ENCODE measurements around the gene ENHO.

ENHO gene

DNA sequence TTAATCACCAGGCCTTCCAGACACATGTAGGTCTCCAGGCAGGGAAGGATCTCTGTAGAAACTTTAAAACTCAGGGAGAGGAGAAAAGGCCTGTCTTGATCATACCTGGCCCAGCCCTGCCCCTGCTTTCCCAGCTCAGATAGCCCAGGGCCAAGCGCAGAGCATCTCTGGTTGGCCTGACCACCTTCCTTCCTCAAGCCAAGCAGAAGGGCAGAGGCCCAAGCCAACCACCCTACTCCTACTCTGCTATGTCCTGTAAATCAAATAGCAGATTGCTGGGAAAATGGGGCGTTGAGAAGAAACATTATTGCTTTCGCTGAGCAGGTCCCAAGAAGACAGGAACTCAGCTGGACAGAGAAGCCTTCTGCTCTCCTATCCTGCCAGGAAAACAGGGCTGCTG lies 14.3 kb downstream of the ENHO start:
- in situ Hi-C loops (cut with MboI; ENCODE audit: low sequenced_read_pairs), result loop anchor here (5.0 kb wide), 1 partner anchor 106 kb away; no protein-coding TSS in a partner anchor

DNA sequence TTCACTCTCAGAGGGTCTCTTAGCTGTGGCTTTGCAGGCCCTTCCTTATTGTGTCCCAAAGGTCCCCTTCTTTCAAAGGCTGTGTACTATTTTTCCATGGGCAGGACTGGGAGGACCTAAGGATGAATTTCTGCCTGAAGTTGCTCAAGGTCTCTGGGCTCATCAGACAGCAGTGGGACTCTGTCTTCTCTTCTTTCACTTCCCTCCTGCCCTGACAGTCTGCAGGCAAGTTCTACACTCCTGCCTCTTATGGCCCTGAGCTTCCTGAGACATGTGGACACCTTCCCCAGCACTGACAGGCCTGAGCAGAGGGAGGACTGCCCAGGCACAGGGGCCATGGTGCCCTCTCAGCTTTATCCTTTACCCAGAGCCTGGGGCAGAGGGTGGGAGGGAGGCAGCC lies 14.8 kb downstream of the ENHO start:
- in situ Hi-C loops (cut with MboI; ENCODE audit: low sequenced_read_pairs), result loop anchor here (5.0 kb wide), 1 partner anchor 106 kb away; no protein-coding TSS in a partner anchor

DNA sequence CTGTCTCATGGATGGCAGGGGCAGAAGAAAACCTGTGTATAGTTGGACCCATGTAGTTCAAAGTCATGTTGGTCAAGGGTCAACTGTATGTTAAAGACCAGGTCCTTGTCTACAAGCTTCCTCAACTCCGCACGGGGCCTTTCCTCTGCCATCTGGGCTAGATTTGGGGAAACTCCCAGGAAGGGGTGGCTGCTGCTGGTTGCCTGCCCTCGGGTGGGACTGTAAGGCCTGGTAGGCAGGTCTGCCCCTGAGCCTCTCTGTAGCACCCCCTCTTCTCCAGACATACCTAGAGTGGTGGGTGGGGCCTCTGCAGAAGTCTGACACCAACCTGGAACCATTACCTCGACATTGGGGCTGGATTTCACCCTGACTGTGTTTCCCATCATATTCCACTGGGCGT lies 15.2 kb downstream of the ENHO start:
- in situ Hi-C loops (cut with MboI; ENCODE audit: low sequenced_read_pairs), result loop anchor here (5.0 kb wide), 1 partner anchor 105 kb away; no protein-coding TSS in a partner anchor

DNA sequence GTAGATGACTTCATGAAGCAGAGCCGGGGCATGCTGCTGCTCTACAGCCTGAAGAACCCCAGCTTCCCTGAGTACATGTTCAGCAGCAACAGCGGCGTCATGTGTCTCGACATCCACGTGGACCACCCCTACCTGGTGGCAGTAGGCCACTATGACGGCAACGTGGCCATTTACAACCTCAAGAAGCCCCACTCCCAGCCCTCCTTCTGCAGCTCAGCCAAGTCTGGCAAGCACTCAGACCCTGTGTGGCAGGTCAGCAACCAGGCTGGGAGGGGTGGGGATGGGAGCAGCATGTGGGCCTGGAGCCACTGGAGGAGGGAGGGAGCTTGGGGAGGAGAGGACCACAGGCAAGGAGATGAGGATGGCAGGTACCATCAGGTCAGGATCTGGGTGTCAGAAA lies 16.2 kb downstream of the ENHO start:
- in situ Hi-C loops (cut with MboI; ENCODE audit: low sequenced_read_pairs), result loop anchor here (5.0 kb wide), 1 partner anchor 104 kb away; no protein-coding TSS in a partner anchor

DNA sequence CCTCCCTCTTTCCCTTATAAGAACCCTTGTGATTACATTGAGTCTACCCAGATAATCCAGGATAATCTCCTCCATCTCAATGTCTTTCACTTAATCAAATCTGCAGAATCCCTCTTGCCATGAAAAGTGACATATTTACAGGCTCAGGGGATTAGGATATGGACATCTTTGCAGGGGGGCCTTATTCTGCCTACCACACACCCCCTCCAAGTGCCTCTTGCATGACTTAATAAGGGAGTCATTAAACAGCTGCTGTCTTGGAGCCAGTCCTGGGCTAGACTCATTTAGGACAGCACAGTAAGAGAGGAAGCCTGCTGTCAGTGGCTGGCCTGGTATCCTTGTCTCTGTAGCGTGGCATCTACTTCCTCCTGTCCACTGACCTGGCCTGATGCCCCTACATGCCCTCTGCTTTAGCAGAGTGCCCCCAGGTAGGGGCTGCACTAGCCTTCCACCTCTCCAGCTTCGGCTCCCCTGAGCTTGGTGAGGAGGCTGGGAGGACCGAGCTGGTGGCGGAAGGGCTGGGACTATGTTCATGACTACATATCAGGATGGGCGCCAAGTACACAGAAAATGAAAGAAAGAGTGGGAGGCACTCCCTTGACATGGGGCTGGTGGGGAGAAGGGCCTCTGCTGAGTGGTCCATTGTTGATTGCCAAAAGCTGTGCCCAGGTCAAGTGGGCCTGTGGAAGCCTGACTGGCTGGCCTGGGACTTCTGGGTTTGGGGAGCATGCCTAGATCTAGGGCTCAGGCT lies 17.2 kb downstream of the ENHO start:
- in situ Hi-C loops (cut with MboI; ENCODE audit: low sequenced_read_pairs), result loop anchor here (5.0 kb wide), 1 partner anchor 103 kb away; no protein-coding TSS in a partner anchor

DNA sequence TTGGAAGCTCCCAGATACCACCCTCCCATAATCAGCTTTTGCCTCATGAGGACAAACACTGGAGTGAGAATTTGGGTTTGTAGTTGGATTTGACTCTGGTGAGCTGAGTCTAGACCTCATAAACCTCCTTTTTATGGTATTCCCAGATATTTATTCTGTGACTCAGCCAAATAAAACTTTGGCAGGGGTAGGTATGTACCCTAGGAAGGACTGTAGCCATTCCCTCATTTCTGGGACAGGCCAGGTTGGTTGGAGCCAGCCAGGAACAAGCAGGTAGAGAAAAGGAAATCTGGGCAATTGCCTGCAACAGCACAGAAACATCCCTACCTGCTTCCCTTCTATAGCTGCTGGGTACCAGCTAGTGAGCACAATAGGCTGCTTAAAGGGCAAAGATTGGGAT lies 19.4 kb downstream of the ENHO start:
- in situ Hi-C loops (cut with MboI; ENCODE audit: low sequenced_read_pairs), result no loop called here

DNA sequence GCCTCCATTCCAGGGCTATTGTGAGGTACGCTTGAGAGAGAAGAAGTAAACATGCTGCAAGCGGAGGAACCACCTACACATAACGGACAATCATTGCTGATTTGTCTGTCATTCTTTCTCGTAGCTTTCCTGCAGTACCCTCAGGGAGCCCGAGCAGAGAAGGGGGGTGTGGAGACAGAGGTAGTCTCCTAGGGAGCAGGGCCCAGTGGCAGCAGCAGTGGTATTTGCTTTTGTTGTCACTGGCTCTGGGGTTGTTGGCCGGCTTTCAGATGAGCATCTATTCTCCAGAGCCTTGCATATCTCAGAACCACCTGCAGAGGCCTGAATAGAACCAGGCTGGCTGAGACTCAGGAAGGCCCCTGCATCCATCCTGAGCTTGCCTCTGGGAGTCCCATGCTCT lies 19.9 kb downstream of the ENHO start:
- in situ Hi-C loops (cut with MboI; ENCODE audit: low sequenced_read_pairs), result no loop called here

DNA sequence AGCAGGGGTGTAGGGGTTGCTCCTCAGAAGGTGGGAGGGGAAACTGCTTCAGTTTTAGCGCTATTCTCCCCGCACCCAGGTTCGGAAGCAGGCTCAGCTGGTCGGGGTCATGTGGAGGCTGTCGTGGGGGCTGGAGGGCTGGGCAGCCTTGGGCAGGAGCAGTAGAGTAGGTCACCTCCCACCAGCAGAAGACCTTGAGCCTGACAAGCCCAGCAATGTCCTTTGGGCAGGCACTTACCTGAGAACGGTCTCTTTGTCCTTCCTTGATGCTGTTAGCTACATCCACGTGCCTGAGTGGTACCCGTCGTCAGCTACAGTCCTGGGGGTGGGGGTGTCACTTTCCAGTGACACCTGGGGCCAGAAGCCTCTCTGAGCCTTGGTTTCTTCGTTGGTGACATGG lies 20.3 kb downstream of the ENHO start:
- in situ Hi-C loops (cut with MboI; ENCODE audit: low sequenced_read_pairs), result no loop called here

DNA sequence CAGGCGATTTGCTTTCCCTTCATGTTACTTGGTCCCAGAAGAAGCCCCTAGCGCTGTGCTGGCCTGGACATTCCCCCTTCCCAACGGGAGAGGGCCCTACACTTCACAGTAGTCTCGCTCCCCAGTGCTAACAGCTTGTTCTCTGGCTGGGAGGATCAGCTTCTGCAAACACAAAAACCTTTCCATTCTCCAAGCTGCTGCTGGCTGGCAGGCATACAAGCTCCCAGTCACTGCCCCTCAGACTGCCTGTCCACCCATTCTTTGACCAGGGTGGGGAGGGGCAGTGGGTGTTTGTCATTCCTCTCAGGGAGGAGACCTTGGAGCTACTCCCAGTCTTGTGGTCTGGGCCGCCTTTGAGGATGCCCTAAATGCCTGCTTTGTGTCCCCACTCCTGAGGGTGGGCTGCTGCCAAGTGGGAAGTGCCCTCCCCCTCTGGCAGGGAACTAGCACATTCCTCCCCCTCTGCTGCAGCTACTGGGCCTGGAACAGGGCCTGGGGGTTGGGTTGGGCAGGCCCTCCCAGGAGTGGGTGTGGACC lies 20.8 kb downstream of the ENHO start:
- in situ Hi-C loops (cut with MboI; ENCODE audit: low sequenced_read_pairs), result no loop called here

DNA sequence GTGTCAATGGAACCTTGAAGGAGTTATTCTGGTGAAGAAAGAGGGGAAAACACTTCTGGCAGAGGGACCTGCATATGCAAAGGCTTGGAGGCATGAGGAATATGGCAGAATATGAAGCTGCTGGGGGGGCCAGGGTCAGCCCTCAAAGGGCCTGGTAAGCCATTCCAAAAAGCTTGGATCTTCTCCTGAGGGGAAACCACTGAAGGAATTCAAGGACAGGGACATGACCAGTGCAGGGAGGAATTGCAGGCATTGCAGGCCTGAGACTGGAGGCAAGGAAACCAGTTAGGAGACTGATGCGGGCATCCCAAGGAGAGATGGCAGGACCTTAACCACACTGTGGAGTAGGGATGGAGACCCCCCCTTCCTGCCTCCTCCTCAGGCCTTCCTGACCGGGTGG lies 21.4 kb downstream of the ENHO start:
- in situ Hi-C loops (cut with MboI; ENCODE audit: low sequenced_read_pairs), result no loop called here

DNA sequence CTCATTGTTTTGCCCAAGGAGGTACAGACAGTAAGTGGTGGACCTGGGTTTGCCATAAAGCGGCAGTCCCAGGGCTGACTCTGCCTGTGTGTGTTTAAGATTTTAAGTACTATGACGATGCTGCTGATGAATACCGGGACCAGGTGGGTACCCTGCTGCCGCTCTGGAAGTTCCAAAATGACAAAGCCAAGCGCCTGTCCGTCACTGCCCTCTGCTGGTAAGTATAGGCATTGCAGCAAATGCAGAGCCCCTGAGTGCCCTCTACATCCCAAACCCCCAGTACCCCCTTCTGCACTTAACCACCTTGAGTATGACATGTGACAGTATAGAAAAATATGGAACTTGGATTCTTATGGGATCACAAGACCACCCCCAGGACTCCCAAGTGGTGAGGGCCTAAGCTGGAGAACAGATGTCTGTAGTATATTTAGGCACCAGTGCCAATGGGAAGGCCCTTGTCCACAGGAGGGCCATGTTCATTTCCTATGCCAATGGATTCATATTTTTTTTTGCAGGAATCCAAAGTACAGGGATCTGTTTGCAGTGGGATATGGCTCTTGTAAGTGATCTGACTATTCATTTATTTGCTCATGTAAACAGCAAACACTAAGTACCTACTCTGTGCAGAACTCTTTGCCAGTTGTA lies 22.0 kb downstream of the ENHO start:
- in situ Hi-C loops (cut with MboI; ENCODE audit: low sequenced_read_pairs), result no loop called here

DNA sequence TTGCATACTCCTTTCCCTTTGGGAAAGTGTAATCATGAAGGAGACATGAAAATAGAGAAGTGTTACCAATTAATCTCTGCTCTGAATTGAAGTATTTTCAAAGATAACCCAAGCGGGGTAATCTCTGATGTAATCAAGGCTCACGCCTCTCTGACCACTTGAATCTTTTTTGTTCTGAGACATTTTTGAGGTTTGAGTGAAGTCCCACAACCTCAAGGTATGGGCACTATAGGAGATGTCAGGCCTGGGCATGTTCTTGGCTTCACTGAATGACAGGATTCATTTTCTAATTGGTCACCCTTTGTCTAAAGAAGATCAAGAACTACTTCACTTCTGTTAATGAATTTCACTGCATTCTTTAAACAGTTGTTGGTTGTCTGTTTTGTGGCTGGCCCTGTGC lies 23.7 kb downstream of the ENHO start:
- in situ Hi-C loops (cut with MboI; ENCODE audit: low sequenced_read_pairs), result no loop called here

DNA sequence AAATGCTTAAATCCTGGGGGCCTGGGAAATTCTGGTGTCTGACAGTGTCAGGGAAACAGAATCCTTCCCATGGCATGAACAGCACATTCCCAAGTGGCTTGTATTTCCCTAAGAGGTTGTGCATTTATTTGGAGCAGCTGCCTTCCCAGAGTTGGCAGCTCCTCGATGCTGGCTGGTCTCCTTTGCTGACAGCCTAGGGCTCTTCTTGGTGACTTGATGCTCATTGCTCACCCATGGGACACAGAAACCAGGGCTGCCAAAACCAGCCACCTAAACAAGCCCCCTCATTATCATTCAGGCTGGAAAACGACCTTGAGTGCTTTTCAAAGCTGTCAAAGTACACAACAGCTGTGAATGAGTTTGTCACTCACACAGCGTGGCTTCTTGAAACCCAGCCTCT lies 24.2 kb downstream of the ENHO start:
- in situ Hi-C loops (cut with MboI; ENCODE audit: low sequenced_read_pairs), result no loop called here

DNA sequence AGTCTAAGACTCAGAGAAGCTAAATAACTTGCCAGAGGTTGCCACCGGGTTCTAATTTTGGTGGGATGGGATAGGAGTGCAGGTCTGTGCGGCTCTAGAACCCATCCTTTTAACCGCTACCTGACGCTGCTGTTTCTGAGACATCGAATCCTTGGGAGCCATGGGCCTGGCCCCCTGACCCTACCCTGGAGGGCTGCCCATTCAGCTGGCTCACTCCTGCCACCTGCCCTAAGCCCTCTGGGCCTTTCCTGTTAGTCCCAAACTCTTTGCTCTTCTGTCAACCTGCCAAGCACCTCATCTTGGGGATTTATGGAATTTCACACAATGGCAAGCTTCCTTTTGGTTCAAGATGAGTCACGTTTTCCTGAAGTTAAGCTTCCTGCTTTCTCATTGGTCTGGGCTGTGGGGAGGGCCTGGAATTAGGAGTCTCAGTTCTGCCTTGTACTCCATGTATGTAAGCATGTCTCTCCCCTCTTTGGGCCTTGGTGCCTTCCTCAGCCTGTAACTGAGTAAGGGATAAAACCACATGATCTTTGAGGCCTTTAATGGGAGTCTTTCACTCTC lies 26.6 kb downstream of the ENHO start:
- in situ Hi-C loops (cut with MboI; ENCODE audit: low sequenced_read_pairs), result no loop called here

DNA sequence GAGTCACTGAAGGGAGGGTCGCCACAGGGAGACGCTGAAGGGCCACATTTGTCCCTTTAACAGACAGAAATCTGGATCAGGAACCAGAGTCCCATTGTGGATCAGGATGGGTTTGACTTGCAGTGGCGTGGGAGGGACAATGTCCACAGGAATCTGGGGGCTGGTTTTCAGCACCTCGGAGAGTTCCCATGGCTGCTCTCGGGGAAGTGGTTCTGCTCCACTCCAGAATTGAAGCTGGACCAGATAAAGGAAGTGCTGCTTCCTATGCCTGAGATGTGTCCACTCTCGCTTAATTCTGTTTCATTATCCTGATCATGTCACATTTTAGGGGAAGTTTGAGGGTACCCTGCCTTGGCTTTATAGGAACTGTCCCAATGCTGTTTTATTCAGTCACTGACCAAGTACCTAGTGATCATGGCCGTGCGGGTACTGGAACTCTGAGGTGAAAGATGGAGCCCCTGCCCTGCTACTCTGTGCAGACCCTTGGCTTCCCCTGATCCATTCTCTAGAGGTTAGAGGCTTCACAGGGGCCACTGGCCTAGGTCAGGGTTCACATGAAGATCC lies 28.7 kb downstream of the ENHO start:
- in situ Hi-C loops (cut with MboI; ENCODE audit: low sequenced_read_pairs), result no loop called here

DNA sequence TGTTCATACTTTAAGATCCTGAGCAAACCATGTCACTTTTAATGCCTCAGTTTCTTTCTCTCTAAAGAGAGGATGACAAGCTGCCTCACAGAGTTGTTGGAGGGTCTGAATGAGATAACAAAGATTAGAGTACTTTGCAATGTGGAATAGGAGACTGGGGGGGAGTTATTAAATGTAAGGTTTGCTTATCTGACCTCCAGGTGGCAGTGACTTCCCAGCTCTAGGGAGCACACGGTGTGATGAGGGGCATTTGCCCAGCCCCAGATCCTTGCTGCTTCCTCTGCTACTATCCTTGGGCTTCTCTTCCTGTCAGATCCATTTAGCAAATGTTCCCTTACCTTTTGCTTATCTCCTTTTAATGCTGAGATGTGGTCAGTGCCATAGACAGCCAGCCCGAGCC lies 30.7 kb downstream of the ENHO start:
- in situ Hi-C loops (cut with MboI; ENCODE audit: low sequenced_read_pairs), result no loop called here

DNA sequence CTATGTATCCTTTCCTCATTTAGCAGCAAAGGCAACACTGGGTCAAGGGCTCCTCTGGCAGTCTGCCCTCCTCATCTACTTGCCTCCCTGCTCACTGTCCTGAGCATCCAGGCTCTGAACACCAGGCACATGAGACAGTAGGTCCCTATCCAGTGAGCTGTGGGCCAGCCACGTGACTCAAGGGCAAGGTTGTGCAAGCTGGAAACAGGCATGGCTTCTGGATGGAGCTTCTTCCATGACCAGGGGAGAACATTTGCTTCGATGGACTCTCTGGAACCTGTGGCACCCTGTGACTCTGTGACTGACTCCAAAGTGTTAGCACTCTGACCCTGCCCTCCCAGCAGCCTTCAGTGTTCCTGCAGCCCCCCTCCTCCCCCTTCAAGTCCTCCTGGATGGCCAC lies 31.2 kb downstream of the ENHO start:
- in situ Hi-C loops (cut with MboI; ENCODE audit: low sequenced_read_pairs), result no loop called here

DNA sequence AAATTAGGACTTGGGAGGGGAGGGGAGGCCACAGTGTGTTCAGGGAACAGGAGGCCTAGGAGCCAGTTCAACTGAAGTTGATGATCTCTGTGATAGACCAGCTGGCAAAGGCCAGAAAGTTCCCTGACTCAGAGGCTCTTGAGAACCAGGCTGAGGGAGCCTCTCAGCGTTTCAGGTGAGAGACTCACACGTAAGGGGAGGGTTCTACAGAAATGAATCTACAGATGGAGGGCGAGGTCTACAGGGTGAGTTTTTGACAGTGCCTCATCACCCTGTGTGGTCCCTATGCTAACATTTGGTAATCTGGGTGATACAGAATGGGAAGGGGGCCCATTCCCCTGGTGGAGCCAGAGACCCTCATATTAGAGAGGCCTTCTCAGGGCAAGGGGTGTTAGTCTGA lies 32.0 kb downstream of the ENHO start:
- in situ Hi-C loops (cut with MboI; ENCODE audit: low sequenced_read_pairs), result no loop called here

DNA sequence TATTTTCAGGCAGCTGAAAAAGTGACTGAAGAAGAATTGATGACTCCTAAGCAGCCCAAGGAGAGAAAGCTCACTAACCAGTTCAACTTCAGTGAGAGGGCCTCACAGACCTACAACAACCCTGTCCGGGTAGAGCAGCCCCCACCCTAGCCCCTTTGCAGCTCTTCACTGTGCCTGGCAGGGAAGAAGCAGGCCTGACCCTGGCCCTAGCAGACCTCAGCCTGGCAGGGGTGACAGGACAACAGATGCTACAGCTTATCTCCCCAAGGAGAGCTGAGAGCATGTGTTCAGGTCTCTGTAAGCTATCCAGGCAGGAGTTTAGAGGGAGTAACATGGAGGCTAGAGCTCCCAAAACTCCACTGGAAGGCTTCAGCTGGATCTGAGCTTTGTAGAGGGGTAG lies 32.4 kb downstream of the ENHO start:
- in situ Hi-C loops (cut with MboI; ENCODE audit: low sequenced_read_pairs), result no loop called here

DNA sequence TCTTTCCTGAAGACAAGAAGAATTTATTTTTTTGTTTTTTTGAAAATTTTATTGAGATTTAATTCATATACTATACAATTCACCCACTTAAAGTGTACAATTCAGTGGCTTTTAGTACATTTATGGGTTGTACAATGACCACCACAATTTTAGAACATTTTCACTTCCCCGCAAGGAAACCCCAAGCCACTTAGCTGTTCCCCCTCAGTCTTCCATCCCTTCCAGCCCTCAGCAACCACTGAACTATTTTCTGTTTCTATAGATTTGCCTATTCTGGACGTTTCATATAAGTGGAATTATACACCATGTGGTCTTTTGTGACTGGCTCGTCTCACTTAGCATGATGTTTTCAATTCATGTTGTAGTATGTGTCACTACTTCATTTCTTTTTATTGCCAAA lies 36.2 kb downstream of the ENHO start:
- in situ Hi-C loops (cut with MboI; ENCODE audit: low sequenced_read_pairs), result no loop called here

DNA sequence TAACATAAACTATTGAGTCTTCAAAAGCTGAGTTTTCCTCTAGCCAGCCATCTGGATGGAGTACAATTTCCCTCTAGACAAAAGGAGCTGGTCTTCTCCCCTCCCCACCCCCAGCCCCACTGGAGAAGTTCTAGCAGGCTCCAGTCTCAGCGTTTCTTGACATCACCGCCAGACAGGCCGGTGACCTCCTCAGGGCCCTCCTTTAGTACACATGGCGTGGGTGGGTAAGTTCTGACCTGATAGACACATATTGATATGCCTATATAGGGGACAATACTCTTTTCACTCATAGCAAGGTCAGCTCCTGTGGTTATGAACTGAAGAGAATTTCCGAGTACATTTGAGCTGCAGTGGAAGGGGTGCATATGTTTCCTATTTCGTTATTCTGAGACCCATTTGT lies 37.0 kb downstream of the ENHO start:
- in situ Hi-C loops (cut with MboI; ENCODE audit: low sequenced_read_pairs), result no loop called here

DNA sequence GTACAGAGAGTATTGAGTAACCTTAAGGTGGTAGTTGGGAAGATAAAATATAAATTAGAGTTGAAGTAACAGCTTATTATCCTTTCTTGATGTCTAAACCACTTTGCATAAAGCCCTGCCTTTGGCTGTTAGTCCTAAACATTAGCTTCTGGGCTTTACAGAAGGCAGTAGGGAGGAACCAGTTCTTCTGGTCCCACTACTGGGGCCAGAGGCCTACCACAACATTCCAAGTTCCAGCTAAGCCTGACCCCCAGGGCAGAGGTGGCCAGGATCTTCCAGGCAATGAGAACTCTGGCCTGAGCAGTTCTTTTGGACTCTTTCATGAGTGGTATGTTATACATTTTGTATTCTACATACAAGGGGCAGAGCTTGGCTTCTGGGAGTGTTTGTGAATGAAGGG lies 38.1 kb downstream of the ENHO start:
- in situ Hi-C loops (cut with MboI; ENCODE audit: low sequenced_read_pairs), result no loop called here
